ENCODE measurements around the gene CORO1C.

CORO1C gene

GRCh38 chr12:108614041-108614440 lies 117.3 kb downstream of the CORO1C start:
- no peak for DNase-seq (ENCODE audit: low spot score)

GRCh38 chr12:108613548-108613947 lies 117.8 kb downstream of the CORO1C start:
- no peak for DNase-seq (ENCODE audit: low spot score)

DNA sequence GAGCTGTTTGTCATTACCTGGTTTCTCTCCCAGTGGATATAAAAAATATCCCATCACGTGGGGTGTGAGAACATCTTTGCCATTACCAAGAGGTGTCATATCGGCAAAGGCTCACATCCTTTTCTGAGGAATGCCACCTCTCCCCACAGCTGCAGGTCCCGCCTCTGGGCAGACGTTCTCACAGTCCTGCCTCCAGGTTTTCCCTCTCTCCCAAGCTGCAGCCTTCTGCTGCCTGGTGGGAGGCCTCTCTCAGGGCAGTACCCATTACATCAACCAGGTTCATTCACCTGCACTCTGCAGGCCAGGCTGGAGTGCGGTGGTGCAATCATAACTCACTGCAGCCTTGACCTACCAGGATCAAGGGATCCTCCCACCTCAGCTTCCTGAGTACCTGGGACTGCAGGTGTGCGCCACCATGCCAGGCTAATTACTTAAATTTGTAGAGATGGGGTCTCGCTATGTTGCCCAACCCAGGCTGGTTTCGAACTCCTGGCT lies 118.5 kb downstream of the CORO1C start:
- no peak for DNase-seq (ENCODE audit: low spot score)

DNA sequence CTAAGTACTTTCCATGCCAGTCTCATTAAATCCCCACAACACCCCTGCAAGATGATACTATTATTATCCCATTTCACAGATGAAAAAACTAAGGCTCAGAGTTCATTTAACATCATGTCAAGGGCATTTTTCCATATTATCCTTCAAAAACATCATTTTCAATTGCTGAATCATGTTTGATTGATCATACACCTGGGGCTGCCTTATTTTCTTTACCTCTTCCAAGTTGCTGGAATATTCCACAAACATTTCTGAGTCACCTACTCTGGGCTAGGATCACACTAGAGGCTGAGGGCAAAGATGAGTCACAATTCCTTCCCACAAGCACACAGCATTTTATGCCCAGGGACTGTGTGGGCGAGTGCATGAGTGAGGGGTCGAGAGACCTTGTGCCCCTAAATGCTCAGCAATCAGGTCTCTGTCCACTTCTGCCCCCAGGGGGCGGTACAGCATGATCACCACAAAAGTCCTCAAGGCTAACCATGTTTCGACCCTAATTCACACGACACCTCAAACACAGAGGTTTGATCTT lies 119.4 kb downstream of the CORO1C start:
- peak; percentile 57 for DNase-seq (ENCODE audit: low spot score)

GRCh38 chr12:108610856-108611605 lies 120.3 kb downstream of the CORO1C start:
- no peak for DNase-seq (ENCODE audit: low spot score)

DNA sequence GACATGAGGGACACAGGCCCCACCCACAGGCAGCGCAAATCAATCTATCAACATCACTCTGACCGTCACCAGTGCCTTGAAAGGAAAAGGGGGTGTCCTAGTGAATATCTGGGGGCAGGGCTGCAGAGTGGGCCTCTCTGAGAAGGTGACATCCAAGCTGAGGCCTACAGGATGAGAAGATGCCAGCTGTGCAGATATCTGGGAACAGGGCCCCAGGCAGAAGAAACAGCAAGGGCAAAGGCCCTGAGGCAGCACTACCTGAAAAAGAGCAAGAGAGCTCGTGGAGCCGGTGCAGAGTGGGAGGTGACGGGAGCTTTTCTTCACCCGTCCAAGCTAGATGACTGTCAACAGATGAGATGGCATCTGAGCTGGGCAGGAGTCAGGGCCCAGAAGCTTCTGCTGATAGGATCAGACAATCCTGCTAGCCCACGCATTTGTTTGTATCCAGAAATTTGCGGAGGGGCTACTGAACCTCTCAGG lies 120.9 kb downstream of the CORO1C start:
- no peak for DNase-seq (ENCODE audit: low spot score)

- DNase-seq (ENCODE audit: low spot score): no peak
These were observed 121.6 kb downstream of the CORO1C start for GRCh38 chr12:108609537-108610335.

GRCh38 chr12:108608616-108609015 lies 122.7 kb downstream of the CORO1C start:
- DNase-seq (ENCODE audit: low spot score): no peak

DNA sequence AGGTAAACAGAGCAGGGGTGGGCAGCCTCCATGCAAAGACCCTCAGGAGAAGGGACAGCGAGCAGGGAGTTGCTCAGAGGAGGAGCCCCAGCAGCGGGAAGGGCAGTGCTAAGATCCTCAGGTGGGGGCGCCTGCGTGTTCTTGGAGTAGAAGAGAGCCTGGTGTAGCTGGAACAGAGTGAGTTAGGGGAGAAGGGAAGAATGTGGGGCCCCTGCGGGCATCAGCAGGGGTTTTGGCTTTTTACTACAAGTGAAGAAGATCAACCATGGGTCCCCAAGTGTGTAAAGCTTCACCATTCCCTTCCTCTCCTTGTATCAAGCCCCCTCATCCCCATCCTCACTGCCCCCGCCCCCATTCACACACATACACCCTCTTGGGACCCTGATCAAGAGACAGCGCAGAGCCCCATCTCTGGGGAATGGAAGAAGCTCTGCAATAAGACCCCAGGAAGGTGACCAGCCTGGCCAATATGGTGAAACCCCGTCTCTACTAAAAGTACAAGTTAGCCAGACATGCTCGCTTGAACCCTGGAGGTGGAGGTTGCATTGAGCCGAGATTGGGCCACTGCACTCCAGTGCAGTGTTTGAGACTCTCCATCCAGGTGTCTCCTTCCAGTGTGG lies 123.2 kb downstream of the CORO1C start:
- no peak for DNase-seq (ENCODE audit: low spot score)

DNA sequence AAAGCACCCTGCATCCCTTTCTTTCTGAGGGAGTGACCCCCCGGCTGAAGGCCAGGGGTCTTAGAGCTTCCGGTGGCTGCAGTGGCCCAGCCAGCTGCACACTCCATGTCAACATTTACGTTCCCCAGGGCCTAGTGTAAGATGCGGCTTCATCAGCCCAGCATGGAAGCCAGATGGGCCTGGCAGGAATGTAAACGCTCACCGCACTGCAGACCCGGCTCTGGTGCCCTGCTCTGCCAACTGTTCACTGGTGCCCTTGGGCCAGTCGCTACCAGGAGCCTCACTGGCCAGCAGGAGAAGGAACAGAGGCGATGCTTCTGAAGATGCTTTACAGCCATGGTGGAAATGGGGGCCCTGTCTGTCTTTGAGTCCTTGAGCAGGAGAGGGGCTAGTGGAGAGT lies 124.8 kb downstream of the CORO1C start:
- DNase-seq (ENCODE audit: low spot score): no peak

DNA sequence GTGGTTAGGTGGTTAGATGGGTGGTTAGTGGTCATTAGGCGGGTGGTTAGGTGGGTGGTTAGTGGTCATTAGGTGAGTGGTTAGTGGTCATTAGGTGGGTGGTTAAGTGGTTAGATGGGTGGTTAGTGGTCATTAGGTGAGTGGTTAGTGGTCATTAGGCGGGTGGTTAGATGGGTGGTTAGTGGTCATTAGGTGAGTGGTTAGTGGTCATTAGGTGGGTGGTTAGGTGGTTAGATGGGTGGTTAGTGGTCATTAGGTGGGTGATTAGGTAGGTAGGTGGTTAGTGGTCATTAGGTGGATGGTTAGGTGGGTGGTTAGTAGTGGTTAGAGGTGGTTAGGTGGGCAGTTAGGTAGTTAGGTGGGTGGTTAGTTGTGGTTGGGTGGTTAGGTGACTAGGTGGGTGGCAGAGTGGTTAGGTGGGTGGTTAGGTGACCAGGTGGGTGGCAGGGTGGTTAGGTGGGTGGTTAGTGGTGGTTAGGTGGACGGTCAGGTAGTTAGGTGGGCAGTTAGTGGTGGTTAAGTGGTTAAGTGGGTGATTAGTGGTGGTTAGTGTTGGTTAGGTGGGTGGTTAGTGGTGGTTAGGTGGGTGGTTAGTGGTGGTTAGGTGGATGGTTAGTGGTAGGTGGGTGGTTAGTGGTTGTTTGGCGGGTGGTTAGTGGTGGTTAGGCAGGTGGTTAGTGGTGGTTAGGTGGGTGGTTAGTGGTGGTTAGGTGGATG lies 125.5 kb downstream of the CORO1C start:
- no peak for DNase-seq (ENCODE audit: low spot score)

GRCh38 chr12:108605000-108605689 lies 126.2 kb downstream of the CORO1C start:
- DNase-seq (ENCODE audit: low spot score): no peak

DNA sequence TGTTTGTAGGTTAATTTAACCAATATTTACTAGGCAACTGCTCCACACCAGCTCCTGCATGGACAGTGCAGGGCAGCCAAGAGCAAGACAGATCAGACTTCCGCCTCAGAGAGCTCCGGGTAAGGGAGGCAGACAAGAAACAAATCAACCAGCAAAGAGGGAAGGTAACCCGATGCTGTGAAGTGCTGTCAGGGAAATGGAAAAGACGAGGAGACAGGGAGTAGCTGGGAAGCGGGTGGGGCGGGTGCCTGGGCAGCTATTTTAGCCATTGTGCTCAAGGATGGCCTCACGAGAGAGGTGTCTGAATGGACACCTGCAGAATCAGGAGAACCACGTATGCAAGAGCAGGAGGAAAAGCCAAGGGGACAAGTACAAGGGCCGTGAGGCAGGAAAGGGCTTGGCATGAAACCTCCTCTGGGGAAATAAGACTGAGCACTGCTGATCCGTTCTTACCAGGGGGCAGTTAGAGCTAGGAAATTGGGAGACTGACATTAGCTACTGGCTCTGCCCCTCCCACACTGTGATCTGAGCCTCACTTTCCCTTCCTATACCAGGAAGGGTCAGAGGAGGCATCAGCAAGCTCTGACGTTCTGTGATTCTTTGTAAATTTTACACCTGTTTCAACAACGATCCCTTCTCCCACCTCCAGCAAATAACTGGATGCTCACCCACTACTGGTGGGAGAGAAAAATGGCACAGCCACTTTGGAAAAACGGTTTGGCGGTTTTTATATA lies 126.9 kb downstream of the CORO1C start:
- no peak for DNase-seq (ENCODE audit: low spot score)

DNA sequence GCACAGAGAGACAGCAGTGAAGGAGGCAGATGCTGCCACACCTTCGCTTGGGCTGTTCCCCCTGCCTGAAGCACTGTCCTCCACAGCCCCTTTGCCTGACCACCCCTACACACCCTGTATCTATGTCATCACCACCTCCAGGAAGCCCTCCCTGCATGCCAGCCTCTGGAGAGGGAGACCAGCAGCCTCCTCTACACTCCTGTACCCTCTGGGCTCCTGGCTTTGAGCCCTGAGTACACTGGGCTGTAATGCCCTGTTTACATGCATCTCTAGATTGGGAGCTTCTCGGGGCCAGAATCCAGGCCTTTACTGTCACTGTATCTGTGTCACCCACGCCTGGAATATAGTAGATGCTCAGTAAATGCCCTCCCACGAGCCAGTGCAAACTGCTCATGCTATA lies 127.6 kb downstream of the CORO1C start:
- no peak for DNase-seq (ENCODE audit: low spot score)

- no peak for DNase-seq (ENCODE audit: low spot score)
These were observed 128.2 kb downstream of the CORO1C start for GRCh38 chr12:108602976-108603704.

- no peak for DNase-seq (ENCODE audit: low spot score)
These were observed 129.1 kb downstream of the CORO1C start for GRCh38 chr12:108602209-108602705.

- DNase-seq (ENCODE audit: low spot score): no peak
These were observed 130.7 kb downstream of the CORO1C start for GRCh38 chr12:108600702-108601007.

DNA sequence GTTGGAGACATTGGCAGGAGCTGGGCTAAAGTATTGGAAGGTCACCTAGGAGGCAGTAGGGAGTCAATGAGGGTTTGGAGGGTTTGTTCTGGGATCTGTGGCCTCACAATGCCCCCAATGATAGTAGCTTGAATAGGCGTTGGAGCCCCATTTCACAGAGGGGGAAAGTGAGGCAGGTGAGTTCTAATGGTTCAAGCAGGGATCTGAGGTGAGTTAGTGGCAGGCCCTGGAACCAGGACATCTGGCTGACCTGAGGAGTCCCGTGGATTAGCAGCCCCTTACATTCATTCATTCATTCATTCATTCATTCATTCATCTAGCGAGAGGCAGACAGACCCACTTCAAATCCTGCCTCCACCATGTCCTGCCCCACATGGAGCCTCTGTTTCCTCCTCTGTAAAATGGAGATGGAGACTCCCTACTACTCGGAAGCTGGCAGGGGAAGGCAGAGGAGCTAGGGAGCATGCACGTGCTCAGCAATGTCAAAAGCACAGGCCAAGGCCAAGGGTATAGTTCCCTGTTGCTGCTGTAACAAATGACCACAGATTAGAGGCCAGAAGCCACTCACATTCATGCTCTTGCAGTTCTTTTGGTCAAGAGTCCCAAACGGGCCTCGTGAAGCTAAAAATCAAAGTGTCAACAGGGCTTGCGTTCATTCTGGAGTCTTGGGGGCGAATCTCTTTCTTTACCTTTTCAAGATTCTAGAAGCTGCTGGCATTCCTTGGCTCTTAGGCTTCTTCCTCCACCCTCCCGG lies 131.2 kb downstream of the CORO1C start:
- DNase-seq (ENCODE audit: low spot score): no peak

GRCh38 chr12:108599541-108599940 lies 131.8 kb downstream of the CORO1C start:
- DNase-seq (ENCODE audit: low spot score): no peak
